ENCODE data around the gene LEF1.

DNA sequence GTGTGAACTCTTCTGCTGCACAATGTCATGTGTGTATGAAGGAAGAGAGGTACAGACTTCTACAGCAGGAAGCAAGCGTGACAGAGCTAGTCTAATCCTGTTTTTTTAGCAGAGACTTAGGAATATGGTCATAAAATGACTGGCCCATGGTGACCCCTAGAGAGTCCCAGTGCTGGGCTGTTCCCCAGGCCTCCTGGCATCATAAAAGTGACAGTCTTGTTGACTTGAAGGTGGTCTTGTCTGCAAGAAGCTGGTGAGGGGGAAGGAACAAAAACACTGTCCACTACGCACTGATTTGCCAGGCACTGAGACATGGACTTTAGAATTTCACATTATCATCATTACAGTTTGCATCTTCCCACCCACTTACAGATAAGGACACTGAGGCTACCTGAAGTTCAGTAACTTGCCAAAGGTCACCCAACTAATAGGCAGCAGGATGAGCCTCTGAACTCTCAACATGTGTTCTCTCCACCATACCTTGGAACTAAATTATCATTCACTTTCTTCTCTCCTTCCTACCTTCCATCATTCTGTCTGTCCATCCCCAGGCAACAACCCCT lies 116.1 kb downstream of the LEF1 start:
- TF ChIP-seq EZH2 (IDR thresholded peaks at IDR 0.05; ENCODE audit: borderline replicate concordance, low read length): no peak
- TF ChIP-seq, protein P1, sequence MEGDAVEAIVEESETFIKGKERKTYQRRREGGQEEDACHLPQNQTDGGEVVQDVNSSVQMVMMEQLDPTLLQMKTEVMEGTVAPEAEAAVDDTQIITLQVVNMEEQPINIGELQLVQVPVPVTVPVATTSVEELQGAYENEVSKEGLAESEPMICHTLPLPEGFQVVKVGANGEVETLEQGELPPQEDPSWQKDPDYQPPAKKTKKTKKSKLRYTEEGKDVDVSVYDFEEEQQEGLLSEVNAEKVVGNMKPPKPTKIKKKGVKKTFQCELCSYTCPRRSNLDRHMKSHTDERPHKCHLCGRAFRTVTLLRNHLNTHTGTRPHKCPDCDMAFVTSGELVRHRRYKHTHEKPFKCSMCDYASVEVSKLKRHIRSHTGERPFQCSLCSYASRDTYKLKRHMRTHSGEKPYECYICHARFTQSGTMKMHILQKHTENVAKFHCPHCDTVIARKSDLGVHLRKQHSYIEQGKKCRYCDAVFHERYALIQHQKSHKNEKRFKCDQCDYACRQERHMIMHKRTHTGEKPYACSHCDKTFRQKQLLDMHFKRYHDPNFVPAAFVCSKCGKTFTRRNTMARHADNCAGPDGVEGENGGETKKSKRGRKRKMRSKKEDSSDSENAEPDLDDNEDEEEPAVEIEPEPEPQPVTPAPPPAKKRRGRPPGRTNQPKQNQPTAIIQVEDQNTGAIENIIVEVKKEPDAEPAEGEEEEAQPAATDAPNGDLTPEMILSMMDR (conservative IDR thresholded peaks at IDR 0.05 in 1 of 2, IDR thresholded peaks at IDR 0.05 in 1 of 2; ENCODE audit: extremely low read depth in 1 of 2, insufficient read depth in 1 of 2, low read depth in 1 of 2, low read length in 2 of 2): no peak

Measured in mammary epithelial cell (primary cell).